ENCODE data around the gene ELP1. TPM values are rescaled to one million over a fixed set of nuclear protein-coding genes. Genes with fewer than 3 reads are reported as not detected.

ELP1 gene
- total and polyA plus RNA-seq, 4 donors: 9.3 to 27.7 (median 16.4) TPM

- no peak for TF ChIP-seq ZBTB33 (IDR thresholded peaks at IDR 0.05)
- TF ChIP-seq ATF3 (IDR thresholded peaks at IDR 0.05): no peak
- TF ChIP-seq YY1 (IDR thresholded peaks at IDR 0.05): no peak
- TF ChIP-seq JUND (IDR thresholded peaks at IDR 0.05): no peak
- TF ChIP-seq HNF4A (conservative IDR thresholded peaks at IDR 0.05): no peak
- TF ChIP-seq RAD21 (IDR thresholded peaks at IDR 0.05): no peak
- no peak for TF ChIP-seq EGR1 (IDR thresholded peaks at IDR 0.05; ENCODE audit: low read depth in 2 of 2)
- TF ChIP-seq REST (IDR thresholded peaks at IDR 0.05): no peak
- no peak for TF ChIP-seq SP1 (IDR thresholded peaks at IDR 0.05)
- TF ChIP-seq CTCF (IDR thresholded peaks at IDR 0.05; ENCODE audit: low read depth, low read length, missing input control): no peak
- TF ChIP-seq MAX (IDR thresholded peaks at IDR 0.05): no peak
- no peak for TF ChIP-seq RXRA (IDR thresholded peaks at IDR 0.05)
- no peak for TF ChIP-seq NR2F2 (IDR thresholded peaks at IDR 0.05)
- no peak for TF ChIP-seq TAF1 (conservative IDR thresholded peaks at IDR 0.05)
- TF ChIP-seq FOXA2 (IDR thresholded peaks at IDR 0.05): no peak
- TF ChIP-seq FOXA1 (IDR thresholded peaks at IDR 0.05): no peak
- TF ChIP-seq HNF4G (IDR thresholded peaks at IDR 0.05): no peak
- no peak for TF ChIP-seq GABPA (IDR thresholded peaks at IDR 0.05 in 1 of 2, conservative IDR thresholded peaks at IDR 0.05 in 1 of 2)
- Histone ChIP-seq H3K4me3 (ENCODE audit: low read depth in 1 of 3, low read length in 3 of 3) (no peak overlapping the region), H3K27ac (ENCODE audit: low read depth in 1 of 2, low read length in 2 of 2) (no peak overlapping the region), H3K27me3 (ENCODE audit: control insufficient read depth in 4 of 4, insufficient read depth in 4 of 4, low read length in 3 of 4) (no peaks in the 10 kb centered on the region), H3K9ac (ENCODE audit: low read depth in 1 of 2, low read length in 2 of 2) (no peak overlapping the region), H3K4me1 (ENCODE audit: control insufficient read depth in 4 of 4, insufficient read depth in 4 of 4, low read length in 3 of 4) (no peaks in the 10 kb centered on the region), H3K36me3 (ENCODE audit: control insufficient read depth in 4 of 4, insufficient read depth in 3 of 4, low read depth in 1 of 4, low read length in 3 of 4) (no peaks in the 10 kb centered on the region), H3K9me3 (ENCODE audit: control insufficient read depth in 4 of 4, low read length in 3 of 4) (no peaks in the 10 kb centered on the region)
- no peak for DNase-seq (ENCODE audit: low spot score)
- WGBS: 85% methylated on average over 6 of the region's 6 CpGs
Observed at GRCh38 chr9:108838017-108838416, 95.9 kb downstream of the ELP1 start.
